Fibroblast of lung (primary cell): Measurements from ENCODE around the gene FAM53B.

Experiments used
- EZH2 ChIP-seq: IDR thresholded peaks from 2 replicates; pipeline ENCODE4 v1.5.1; 2012; ENCODE audit warnings: low read length, control low read depth, mild to moderate bottlenecking; ENCODE audit errors: missing control alignments
- TF ChIP-seq, protein P1 (sequence below), 2 donors: IDR thresholded peaks in 1 of 2; conservative IDR thresholded peaks in 1 of 2; 1 replicate in 1 of 2; 2 replicates in 1 of 2; pipeline ENCODE4 v1.5.1; 2011 to 2012; ENCODE audit warnings: low read length in 2 of 2, control low read depth in 1 of 2, inconsistent platforms in 1 of 2, low read depth in 1 of 2, mild to moderate bottlenecking in 1 of 2

DNA sequence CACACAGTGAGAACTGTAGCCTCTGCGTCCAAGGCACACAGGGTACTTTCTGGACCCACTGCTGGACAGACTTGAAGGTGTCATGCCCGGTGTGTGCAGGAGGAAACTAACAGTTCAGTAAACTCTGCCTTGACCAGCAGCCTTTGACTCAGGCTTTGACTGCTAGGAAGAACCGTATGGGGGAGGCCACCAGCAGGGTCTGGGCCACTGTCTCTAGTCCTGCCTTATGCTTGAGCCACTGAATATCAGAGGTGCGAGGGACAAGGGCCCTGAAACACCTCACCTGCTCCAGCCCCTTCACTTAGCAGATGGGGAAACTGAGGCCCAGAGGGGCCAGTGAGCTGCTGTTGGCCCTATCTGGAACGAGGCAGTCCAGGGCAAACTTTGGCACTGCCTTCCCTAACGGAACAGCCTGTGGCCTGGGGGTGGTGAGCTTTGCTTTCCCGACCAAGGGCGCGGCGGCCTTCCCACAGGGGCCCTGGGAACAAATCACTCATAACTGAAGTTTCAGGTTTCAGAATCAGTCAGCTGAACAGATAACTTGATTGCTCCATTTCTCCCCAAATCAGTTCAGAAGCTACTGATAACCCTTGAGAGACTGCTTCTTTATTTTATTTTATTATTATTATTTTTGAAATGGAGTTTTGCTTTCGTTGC is 130.0 kb downstream of the FAM53B start:
- TF ChIP-seq, protein P1, sequence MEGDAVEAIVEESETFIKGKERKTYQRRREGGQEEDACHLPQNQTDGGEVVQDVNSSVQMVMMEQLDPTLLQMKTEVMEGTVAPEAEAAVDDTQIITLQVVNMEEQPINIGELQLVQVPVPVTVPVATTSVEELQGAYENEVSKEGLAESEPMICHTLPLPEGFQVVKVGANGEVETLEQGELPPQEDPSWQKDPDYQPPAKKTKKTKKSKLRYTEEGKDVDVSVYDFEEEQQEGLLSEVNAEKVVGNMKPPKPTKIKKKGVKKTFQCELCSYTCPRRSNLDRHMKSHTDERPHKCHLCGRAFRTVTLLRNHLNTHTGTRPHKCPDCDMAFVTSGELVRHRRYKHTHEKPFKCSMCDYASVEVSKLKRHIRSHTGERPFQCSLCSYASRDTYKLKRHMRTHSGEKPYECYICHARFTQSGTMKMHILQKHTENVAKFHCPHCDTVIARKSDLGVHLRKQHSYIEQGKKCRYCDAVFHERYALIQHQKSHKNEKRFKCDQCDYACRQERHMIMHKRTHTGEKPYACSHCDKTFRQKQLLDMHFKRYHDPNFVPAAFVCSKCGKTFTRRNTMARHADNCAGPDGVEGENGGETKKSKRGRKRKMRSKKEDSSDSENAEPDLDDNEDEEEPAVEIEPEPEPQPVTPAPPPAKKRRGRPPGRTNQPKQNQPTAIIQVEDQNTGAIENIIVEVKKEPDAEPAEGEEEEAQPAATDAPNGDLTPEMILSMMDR (conservative IDR thresholded peaks at IDR 0.05 in 1 of 2, IDR thresholded peaks at IDR 0.05 in 1 of 2; ENCODE audit: low read depth in 1 of 2, low read length in 2 of 2) = no peak
- no peak for TF ChIP-seq EZH2
